AG10803 (cell line): Measurements from ENCODE around the gene ITM2B.

Experiments used
- DNase-seq: peaks from one replicate; pipeline ENCODE4 v3.0.0; 2010; ENCODE audit warnings: low read depth
- H3K4me3 ChIP-seq: 2 replicates; pipeline ENCODE4 v1.5.1; 2011; ENCODE audit warnings: mild to moderate bottlenecking, low read length, control low read depth
- TF ChIP-seq, protein P1 (sequence below): conservative IDR thresholded peaks from 2 replicates; pipeline ENCODE4 v1.5.1; 2011; ENCODE audit warnings: mild to moderate bottlenecking, low read length, control low read depth, inconsistent platforms

The ITM2B gene

DNA sequence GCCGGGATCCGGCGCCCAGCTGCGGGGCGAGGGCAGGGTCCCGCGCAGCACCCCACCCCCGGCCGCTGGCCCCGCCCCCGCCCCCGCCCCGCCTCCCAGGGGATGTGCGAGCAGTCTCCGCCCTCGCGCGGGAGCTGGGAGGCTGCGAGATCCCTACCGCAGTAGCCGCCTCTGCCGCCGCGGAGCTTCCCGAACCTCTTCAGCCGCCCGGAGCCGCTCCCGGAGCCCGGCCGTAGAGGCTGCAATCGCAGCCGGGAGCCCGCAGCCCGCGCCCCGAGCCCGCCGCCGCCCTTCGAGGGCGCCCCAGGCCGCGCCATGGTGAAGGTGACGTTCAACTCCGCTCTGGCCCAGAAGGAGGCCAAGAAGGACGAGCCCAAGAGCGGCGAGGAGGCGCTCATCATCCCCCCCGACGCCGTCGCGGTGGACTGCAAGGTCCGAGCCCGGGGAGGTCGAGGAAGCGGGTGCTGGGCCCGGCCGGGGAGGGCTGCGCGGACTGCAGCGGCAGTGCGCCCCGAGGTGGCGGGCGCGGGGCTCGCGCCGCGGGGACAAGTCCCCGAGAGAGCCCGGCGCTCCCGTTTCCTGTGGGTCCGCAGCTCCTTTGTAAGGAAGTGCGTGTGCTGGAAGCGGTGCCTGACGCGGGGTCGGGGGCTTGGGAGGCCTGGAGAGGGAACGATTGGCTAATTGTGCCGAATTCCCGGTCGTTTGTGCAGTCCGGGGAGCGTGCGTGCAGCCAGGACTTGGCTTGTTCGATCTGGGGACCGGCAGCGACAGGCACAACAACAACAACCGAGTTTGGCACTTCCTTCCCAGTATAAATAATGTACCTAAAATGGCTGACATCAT, at the start of gene ITM2B:
Gene ITM2B (plus strand): TSS at position 161 of the 843 bp plus-strand sequence. CDS start 155 bp downstream, at position 316.
- TF ChIP-seq, protein P1, sequence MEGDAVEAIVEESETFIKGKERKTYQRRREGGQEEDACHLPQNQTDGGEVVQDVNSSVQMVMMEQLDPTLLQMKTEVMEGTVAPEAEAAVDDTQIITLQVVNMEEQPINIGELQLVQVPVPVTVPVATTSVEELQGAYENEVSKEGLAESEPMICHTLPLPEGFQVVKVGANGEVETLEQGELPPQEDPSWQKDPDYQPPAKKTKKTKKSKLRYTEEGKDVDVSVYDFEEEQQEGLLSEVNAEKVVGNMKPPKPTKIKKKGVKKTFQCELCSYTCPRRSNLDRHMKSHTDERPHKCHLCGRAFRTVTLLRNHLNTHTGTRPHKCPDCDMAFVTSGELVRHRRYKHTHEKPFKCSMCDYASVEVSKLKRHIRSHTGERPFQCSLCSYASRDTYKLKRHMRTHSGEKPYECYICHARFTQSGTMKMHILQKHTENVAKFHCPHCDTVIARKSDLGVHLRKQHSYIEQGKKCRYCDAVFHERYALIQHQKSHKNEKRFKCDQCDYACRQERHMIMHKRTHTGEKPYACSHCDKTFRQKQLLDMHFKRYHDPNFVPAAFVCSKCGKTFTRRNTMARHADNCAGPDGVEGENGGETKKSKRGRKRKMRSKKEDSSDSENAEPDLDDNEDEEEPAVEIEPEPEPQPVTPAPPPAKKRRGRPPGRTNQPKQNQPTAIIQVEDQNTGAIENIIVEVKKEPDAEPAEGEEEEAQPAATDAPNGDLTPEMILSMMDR = peak; percentile 27
- peak within 1 kb of the TSS; percentile 99 for H3K4me3 ChIP-seq
- peak; percentile 61 for DNase-seq

DNA sequence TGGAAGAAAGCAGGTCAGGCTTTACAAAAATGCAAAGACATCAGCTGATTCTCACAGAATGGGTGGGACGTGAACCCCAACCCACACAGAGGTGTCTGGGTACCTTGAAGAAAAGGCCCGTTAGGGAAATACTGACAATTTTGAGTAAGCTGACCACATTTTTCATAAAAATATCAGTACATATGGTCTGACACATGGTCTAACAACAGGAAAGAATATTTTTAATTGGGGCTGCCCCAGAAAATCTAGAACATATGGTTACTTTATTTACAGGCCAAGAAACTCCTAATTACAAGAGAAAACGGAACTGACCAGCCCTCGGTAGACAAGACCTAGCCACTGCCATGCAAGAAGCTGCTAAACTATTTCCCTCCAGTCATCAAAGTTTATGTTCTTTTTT, 48.7 kb upstream of the ITM2B start:
- TF ChIP-seq, protein P1 = no peak
- no peak overlapping the region for H3K4me3 ChIP-seq
- no peak for DNase-seq

DNA sequence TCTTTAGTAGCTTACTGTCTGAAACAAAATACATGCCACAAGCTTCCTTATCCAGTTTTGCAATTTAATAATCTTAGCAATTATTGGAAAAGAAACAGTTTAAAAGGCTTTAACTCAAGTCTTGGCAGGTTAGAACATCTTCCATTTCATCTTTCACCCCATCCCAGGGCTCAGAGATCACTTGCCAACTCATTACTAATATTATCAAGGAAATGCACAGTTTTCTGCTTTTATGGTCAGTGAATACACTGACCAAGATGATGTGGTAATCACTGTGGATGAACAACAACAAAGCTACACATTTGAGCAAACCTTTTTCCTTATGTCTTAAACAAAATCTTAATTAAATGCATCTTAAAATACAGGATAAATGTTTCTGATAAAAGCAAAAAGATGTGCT, 48.0 kb upstream of the ITM2B start:
- TF ChIP-seq, protein P1 = no peak

DNA sequence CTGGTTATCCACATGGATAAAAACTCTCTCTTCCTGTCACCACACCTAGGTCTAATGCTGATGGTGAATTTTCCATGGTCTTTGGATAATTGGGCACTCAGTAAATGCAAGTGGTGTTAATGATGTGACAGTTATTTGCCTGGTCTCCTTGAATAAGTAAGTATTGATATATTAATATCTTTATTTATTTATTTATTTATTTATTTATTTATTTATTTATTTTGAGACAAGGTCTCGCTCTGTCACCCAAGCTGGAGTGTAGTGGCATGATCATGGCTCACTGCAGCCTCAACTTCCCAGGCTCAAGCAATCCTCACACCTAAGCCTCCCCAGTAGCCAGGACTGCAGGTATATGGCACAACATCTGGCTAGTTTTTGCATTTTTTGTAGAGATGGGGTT, 46.3 kb upstream of the ITM2B start:
- TF ChIP-seq, protein P1 = no peak
- H3K4me3 ChIP-seq = no peak overlapping the region
- DNase-seq = no peak

More for the DNA sequence above, 48.0 kb upstream of the ITM2B start:
- DNase-seq = no peak
- no peak overlapping the region for H3K4me3 ChIP-seq

DNA sequence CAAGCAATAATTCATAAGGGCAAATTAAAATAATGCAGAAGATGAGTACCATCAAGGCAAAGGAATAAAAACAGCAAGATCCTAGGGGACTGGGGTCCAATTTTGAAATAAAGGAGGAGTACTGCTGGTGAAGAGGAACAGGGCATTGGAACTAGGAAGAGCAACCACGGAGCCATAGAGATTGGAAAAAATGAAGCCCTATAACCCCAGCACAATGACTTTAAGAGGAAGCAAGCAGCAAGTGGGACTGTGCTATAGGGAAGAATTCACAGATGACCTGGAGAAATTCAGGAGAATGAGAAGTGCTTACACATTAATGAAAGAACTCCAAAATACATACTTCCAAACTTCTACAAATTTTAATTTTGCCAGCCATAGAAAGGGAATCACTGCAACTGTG, 44.9 kb upstream of the ITM2B start:
- H3K4me3 ChIP-seq = no peak overlapping the region
- no peak for DNase-seq
- TF ChIP-seq, protein P1 = no peak

DNA sequence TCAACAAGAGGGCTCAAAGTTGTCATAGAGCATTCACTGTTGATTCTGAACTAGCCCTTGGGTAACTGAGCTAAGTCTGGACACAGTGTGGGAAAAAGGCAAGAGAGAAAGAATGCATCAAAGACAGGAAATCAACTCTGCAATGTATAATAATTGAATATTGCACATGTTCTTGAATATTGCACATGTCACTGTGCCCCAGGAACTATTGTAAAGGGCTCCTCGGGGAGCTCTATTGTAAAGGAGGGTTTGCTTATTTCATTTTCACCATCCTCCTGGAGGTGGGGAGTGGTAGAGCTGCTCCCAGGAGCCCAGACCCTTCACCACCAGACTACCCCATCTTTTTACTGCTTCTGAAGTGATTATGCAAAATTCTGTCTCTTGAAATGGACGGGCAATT, 44.4 kb upstream of the ITM2B start:
- H3K4me3 ChIP-seq = no peak overlapping the region
- DNase-seq = no peak
- TF ChIP-seq, protein P1 = no peak

DNA sequence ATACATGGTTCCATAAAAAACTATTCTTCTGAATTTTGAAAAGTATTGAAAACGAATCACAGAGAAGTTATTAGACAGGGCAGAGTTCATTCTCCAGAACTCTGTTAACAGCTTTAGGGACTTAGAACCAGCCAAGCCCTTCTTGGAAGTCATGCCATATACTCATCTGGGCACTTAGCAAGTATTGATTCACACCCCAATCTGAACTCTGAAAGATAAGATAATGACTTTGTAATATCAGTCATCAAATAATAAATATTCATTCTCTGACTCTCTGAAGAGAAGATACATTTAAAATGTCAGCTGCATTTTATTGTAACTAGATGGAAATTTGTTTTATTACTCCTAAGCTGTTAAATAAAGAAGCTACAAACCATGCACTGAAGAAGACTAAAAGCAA, 43.8 kb upstream of the ITM2B start:
- no peak for DNase-seq
- TF ChIP-seq, protein P1 = no peak
- H3K4me3 ChIP-seq = no peak overlapping the region
